SK-N-SH treated with all-trans-retinoic acid at 6 μM for 48 hours (cell line): ENCODE data around the gene CBR1.
"Not testable (repeated sequence)": the region's sequence is repeated elsewhere in the genome, so short reads cannot be mapped to it uniquely, and the experiment has no call there.

ENCODE experiments used
- ARNTL ChIP-seq: fragments of 450-650 bp; formaldehyde crosslinking; IDR thresholded peaks from 2 replicates; pipeline ENCODE4 v1.5.0; 2020; ENCODE audit warnings: low read depth, mild to moderate bottlenecking, moderate library complexity, borderline replicate concordance
- CSDC2 ChIP-seq: fragments of 250-450 bp; sonication (Bioruptor Pico); IDR thresholded peaks from 2 replicates; pipeline ENCODE4 v1.5.0; 2020; ENCODE audit warnings: mild to moderate bottlenecking, moderate library complexity
- PATZ1 ChIP-seq: fragments of 250-450 bp; sonication (Bioruptor Pico); IDR thresholded peaks from 2 replicates; pipeline ENCODE4 v1.8.0; 2020; ENCODE audit warnings: mild to moderate bottlenecking, moderate library complexity, borderline replicate concordance
- POU6F1 ChIP-seq: fragments of 250-450 bp; sonication (Bioruptor Pico); IDR thresholded peaks from 2 replicates; pipeline ENCODE4 v1.8.0; 2021; ENCODE audit warnings: low read depth, mild to moderate bottlenecking, moderate library complexity, borderline replicate concordance
- TCF4 ChIP-seq: fragments of 250-450 bp; sonication (Bioruptor Pico); IDR thresholded peaks from 2 replicates; pipeline ENCODE4 v1.8.0; 2021; ENCODE audit warnings: mild to moderate bottlenecking, moderate library complexity, borderline replicate concordance
- ZFP3 ChIP-seq: fragments of 250-450 bp; sonication (Bioruptor Pico); IDR thresholded peaks from 2 replicates; pipeline ENCODE4 v1.5.0; 2020; ENCODE audit warnings: mild to moderate bottlenecking, moderate library complexity
- ZNF70 ChIP-seq: fragments of 450-650 bp; formaldehyde crosslinking; IDR thresholded peaks from 2 replicates; pipeline ENCODE4 v1.5.0; 2020; ENCODE audit warnings: mild to moderate bottlenecking, moderate library complexity

GRCh38 chr21:36099695-36100211 lies 29.9 kb downstream of the CBR1 start:
- not testable (repeated sequence) for TF ChIP-seq TCF4 (CRISPR knock-in tag); POU6F1 (CRISPR knock-in tag); ZFP3 (CRISPR knock-in tag); CSDC2; PATZ1 (CRISPR knock-in tag); ARNTL; ZNF70 (CRISPR knock-in tag)
